Measurements from ENCODE around the gene DUSP22. TPM values are rescaled to one million over a fixed set of nuclear protein-coding genes. Genes with fewer than 3 reads are reported as not detected.
"Not testable (repeated sequence)": the region's sequence is repeated elsewhere in the genome, so short reads cannot be mapped to it uniquely, and the experiment has no call there.

Gene DUSP22
- total RNA-seq, result 31.8 TPM

- DNase-seq, result peak; percentile 91
Observed at GRCh38 chr6:291697-292505, at the start of gene DUSP22. TSS of gene DUSP22 (plus strand) at chr6:292487. CDS start at chr6:292540, 53 bp downstream.

- no peak for DNase-seq
Observed at GRCh38 chr6:246352-246751, 45.9 kb upstream of the DUSP22 start.

- DNase-seq, result no peak
Observed at GRCh38 chr6:247351-247750, 44.9 kb upstream of the DUSP22 start.

GRCh38 chr6:248046-248445 lies 44.2 kb upstream of the DUSP22 start:
- not testable (repeated sequence) for DNase-seq

GRCh38 chr6:250676-251075 lies 41.6 kb upstream of the DUSP22 start:
- DNase-seq, result no peak

GRCh38 chr6:251920-252319 lies 40.4 kb upstream of the DUSP22 start:
- no peak for DNase-seq

GRCh38 chr6:252775-253535 lies 39.3 kb upstream of the DUSP22 start:
- no peak for DNase-seq

- DNase-seq, result no peak
Observed at GRCh38 chr6:254016-254415, 38.3 kb upstream of the DUSP22 start.

- no peak for DNase-seq
Observed at GRCh38 chr6:255041-255750, 37.1 kb upstream of the DUSP22 start.

- no peak for DNase-seq
Observed at GRCh38 chr6:255751-256083, 36.6 kb upstream of the DUSP22 start.

- no peak for DNase-seq
Observed at GRCh38 chr6:256169-256568, 36.1 kb upstream of the DUSP22 start.

- DNase-seq, result no peak
Observed at GRCh38 chr6:257031-257725, 35.1 kb upstream of the DUSP22 start.

GRCh38 chr6:257774-258173 lies 34.5 kb upstream of the DUSP22 start:
- DNase-seq, result no peak

GRCh38 chr6:259316-259715 lies 33.0 kb upstream of the DUSP22 start:
- DNase-seq, result no peak

- DNase-seq, result no peak
Observed at GRCh38 chr6:259901-260508, 32.3 kb upstream of the DUSP22 start.

GRCh38 chr6:264626-265025 lies 27.7 kb upstream of the DUSP22 start:
- no peak for DNase-seq

GRCh38 chr6:268394-268935 lies 23.8 kb upstream of the DUSP22 start:
- no peak for DNase-seq

- peak; percentile 87 for DNase-seq
Observed at GRCh38 chr6:273551-274058, 18.7 kb upstream of the DUSP22 start.

GRCh38 chr6:277746-278145 lies 14.5 kb upstream of the DUSP22 start:
- DNase-seq, result no peak

GRCh38 chr6:278494-278893 lies 13.8 kb upstream of the DUSP22 start:
- DNase-seq, result no peak

- no peak for DNase-seq
Observed at GRCh38 chr6:279341-280029, 12.8 kb upstream of the DUSP22 start.

Data from tongue (tissue), 2 donors.